SK-N-MC (cell line): Measurements from ENCODE around the gene IL21R.

Experiments used
- EZH2 ChIP-seq: fragments of 200-600 bp; sonication (generic); IDR thresholded peaks from one replicate; pipeline ENCODE4 v1.6.1; 2017; ENCODE audit warnings: antibody characterized with exemption
- POLR2AphosphoS5 ChIP-seq: IDR thresholded peaks from 2 replicates; pipeline ENCODE4 v1.6.1; 2012; ENCODE audit warnings: mild to moderate bottlenecking, low read depth, low read length, borderline replicate concordance

DNA sequence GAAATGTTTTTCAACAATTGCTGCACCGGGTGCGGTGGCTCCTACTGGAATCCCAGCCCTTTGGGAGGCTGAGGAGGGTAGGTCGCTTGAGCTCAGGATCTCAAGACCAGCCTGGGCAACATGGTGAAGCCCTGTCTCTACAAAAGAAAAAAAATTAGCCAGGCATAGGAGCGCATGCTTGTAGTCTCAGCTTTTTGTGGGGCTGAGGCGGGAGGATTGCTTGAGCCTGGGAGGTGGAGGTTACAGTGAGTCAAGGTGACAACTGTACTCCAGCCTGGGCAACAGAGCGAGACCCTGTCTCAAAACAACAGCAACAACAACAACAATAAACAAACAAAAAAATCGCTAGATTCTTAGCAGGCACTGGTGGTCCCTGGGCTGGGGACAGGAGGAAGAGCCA is 28.5 kb downstream of the IL21R start:
- TF ChIP-seq POLR2AphosphoS5 (no peak), EZH2 (no peak)
